Activated B cell treated with CpG ODN at 0.5 μM for 24 hours (primary cell): ENCODE measurements around the gene ATP12A. TPM values are rescaled to one million over a fixed set of nuclear protein-coding genes. Genes with fewer than 3 reads are reported as not detected.
A peak's percentile ranks its signal among the peaks of the same experiment; 100 is the strongest.

ENCODE experiments used
- ATAC-seq: fragments of 200-7000 bp; cut with Tn5 transposase; one replicate; pipeline ENCODE4 v1.10.0; 2021; ENCODE audit warnings: low read depth, mild to moderate bottlenecking, moderate library complexity
- CTCF ChIA-PET: fragments of 350-600 bp; sonication (Branson Sonifier 250); formaldehyde crosslinking; loops from one replicate; lab custom pipeline; 2021; ENCODE audit warnings: antibody characterized with exemption; lab: Charles Lee
- POLR2A ChIA-PET: fragments of 350-600 bp; sonication (Branson Sonifier 250); formaldehyde crosslinking; loops from one replicate; lab custom pipeline; 2021; ENCODE audit warnings: antibody characterized with exemption; lab: Charles Lee
- DNase-seq: peaks from one replicate; pipeline ENCODE4 v3.0.0; 2022
- H3K27ac Mint-ChIP-seq: one replicate; pipeline ENCODE4 v1.8.0; 2020; ENCODE audit warnings: mixed read lengths
- H3K27me3 Mint-ChIP-seq: one replicate; pipeline ENCODE4 v1.8.0; 2021; ENCODE audit warnings: mixed read lengths
- H3K36me3 Mint-ChIP-seq: one replicate; pipeline ENCODE4 v1.8.0; 2021; ENCODE audit warnings: low read depth, mixed read lengths
- H3K4me1 Mint-ChIP-seq: one replicate; pipeline ENCODE4 v1.8.0; 2021; ENCODE audit warnings: mixed read lengths
- H3K4me3 Mint-ChIP-seq: one replicate; pipeline ENCODE4 v1.8.0; 2020; ENCODE audit warnings: mild to moderate bottlenecking, mixed read lengths
- H3K9me3 Mint-ChIP-seq: one replicate; pipeline ENCODE4 v1.8.0; 2020; ENCODE audit warnings: mixed read lengths
- intact Hi-C: fragments of 100-400 bp; cut with micrococcal nuclease; formaldehyde crosslinking; loops from one replicate; pipeline ENCODE4 v1.15.1; 2024
- total RNA-seq: library from RNA; stranded (reverse); gene quantifications from 2 replicates; pipeline ENCODE4 v1.2.3, GENCODE V29; 2022
- TF ChIP-seq, protein P1 (sequence below): fragments of 200-600 bp; IDR thresholded peaks from one replicate; pipeline ENCODE4 v1.8.0; 2022; ENCODE audit warnings: antibody characterized with exemption, mild to moderate bottlenecking

Gene ATP12A
- total RNA-seq, 1 donor from 2014 or later = not detected

DNA sequence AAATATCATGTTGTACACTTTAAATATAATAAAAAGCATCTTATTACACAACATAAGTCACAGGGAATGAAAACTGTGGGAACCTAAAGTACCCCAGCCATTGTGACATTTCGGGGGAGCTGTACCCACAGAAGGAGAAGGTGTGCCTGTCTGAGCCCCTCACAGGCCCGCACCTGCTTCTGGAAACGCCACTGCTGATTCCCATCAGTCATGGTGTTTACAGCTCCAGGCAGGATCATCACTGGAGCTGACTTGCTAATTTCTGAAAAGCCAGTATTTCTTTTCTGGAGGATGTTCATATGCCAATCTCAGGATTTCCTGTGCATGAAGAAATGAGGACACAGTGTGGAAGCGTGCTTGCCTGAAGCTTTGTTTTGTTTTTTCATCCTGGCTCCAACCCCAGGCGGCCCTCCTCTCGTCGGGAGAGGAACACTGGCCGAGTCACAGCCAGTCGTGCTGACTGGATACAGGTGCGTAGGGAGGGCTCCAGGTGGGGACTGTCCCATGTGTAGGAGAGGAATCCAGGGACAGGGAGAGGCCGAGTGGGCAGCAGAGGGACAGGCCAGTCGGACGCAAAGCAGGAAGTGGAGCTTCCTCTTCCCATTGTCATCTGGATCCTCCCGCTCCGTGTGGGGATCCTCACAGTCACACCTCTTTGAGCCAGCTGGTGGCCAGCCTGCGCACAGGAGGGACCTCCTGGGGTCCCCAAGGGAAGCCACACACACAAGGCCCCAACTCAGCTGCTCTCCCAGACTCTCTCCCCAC, 4.2 kb upstream of the ATP12A start:
- POLR2A ChIA-PET = no interaction called here
- no peak for ATAC-seq
- TF ChIP-seq, protein P1, sequence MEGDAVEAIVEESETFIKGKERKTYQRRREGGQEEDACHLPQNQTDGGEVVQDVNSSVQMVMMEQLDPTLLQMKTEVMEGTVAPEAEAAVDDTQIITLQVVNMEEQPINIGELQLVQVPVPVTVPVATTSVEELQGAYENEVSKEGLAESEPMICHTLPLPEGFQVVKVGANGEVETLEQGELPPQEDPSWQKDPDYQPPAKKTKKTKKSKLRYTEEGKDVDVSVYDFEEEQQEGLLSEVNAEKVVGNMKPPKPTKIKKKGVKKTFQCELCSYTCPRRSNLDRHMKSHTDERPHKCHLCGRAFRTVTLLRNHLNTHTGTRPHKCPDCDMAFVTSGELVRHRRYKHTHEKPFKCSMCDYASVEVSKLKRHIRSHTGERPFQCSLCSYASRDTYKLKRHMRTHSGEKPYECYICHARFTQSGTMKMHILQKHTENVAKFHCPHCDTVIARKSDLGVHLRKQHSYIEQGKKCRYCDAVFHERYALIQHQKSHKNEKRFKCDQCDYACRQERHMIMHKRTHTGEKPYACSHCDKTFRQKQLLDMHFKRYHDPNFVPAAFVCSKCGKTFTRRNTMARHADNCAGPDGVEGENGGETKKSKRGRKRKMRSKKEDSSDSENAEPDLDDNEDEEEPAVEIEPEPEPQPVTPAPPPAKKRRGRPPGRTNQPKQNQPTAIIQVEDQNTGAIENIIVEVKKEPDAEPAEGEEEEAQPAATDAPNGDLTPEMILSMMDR = no peak
- intact Hi-C loops = no loop called here
- Mint-ChIP-seq H3K4me1 (peaks cover 12% of the 10 kb centered on the region), H3K9me3 (no peaks in the 10 kb centered on the region), H3K4me3 (no peak overlapping the region), H3K36me3 (no peaks in the 10 kb centered on the region), H3K27ac (no peak overlapping the region), H3K27me3 (peaks cover 44% of the 10 kb centered on the region)
- CTCF ChIA-PET = no interaction called here
- DNase-seq = no peak

DNA sequence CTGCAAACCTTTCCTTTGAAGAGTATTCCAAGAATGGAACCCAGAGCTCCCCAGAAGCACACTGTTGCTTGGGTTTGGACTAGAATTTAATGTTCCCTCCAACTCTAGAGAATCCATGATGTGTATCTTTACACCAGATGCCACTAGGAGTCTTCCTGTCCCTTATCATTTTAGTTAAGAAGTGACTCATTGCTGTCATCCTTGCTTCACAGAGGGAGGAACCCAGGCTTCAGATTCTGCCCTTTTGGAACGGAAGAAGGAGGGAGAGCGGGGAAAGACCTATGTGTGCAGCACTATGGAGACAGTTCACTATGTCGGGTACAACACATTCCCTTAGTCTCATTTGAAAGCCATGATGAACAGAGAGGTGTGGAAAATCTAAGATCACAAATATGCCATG, 2.1 kb upstream of the ATP12A start:
- no peaks in the 10 kb centered on the region for H3K36me3 Mint-ChIP-seq
- ChIA-PET POLR2A (no interaction called here), CTCF (no interaction called here)
- DNase-seq = no peak
- H3K27me3 Mint-ChIP-seq = peaks cover 41% of the 10 kb centered on the region
- no peak overlapping the region for H3K27ac Mint-ChIP-seq
- H3K9me3 Mint-ChIP-seq = no peaks in the 10 kb centered on the region
- TF ChIP-seq, protein P1 = no peak
- peaks cover 6% of the 10 kb centered on the region for H3K4me1 Mint-ChIP-seq
- no peak for ATAC-seq
- H3K4me3 Mint-ChIP-seq = no peak overlapping the region
- intact Hi-C loops = no loop called here

DNA sequence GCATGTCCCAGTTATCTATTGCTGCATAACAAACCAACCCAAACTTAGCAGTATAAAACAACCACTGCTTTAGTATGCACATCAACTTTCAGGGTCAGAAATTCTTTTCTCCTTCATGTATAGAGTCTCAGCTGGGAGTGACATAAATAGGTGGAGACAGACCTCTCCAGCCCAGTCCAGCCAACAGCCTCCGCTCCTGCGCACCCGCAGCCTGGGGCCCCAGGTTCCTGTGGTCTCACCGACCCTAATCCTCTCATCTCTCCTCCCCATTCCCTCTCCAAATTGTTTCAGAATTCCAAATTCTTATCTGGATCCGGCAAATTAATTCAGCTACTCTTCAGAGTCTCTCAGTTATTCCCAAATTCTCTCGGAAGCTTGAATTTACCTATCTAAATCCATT, 522 bp upstream of the ATP12A start:
- Mint-ChIP-seq H3K4me1 (peaks cover 18% of the 10 kb centered on the region), H3K4me3 (peak overlapping the region; percentile 24), H3K36me3 (no peaks in the 10 kb centered on the region), H3K9me3 (no peaks in the 10 kb centered on the region), H3K27ac (no peak overlapping the region), H3K27me3 (peaks cover 38% of the 10 kb centered on the region)
- TF ChIP-seq, protein P1 = no peak
- ATAC-seq (no peak), DNase-seq (no peak)
- intact Hi-C loops = loop anchor here (5.0 kb wide), 1 partner anchor 358 kb away; no protein-coding TSS in a partner anchor
- POLR2A ChIA-PET = no interaction called here
- CTCF ChIA-PET = no interaction called here

DNA sequence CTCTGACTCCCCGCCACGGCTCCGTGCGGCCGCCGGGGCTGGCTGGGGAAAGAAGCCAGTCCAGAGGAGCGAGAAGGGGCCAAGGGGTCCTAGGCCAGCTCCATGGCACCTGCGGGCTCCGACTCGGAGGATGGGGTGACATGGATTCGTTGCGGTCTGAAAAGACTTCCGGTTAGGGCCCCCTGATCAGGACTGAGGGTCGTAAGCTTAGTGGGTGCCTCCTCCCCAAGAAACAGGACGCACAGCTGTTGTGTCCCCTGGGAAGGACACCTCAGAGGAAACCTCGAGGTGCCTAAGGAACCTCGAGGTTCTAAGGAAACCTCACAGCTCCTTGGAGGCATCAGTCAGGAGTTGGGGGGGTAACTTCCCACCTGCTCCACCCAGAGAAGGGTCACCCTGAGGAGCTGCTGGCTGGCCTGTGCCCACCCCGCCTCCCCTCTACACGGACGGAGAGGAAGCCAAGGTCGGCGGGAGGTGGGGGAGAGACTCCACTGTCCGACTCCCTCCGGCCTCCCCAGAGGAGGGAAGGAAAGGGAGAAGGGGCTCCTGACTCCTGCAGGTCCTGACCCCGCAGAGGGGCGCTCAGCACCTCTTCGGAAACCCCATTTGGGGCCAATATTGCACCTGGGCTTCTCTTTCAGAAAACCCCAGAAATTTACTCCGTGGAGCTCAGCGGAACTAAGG, 855 bp downstream of the ATP12A start:
- H3K36me3 Mint-ChIP-seq = no peaks in the 10 kb centered on the region
- peaks cover 34% of the 10 kb centered on the region for H3K27me3 Mint-ChIP-seq
- ATAC-seq (no peak), DNase-seq (no peak)
- TF ChIP-seq, protein P1 = no peak
- H3K9me3 Mint-ChIP-seq = no peaks in the 10 kb centered on the region
- no peak overlapping the region for H3K4me3 Mint-ChIP-seq
- no peak overlapping the region for H3K27ac Mint-ChIP-seq
- intact Hi-C loops = loop anchor here (5.0 kb wide), 1 partner anchor 356 kb away; no protein-coding TSS in a partner anchor
- H3K4me1 Mint-ChIP-seq = peaks cover 19% of the 10 kb centered on the region
- CTCF ChIA-PET = no interaction called here
- POLR2A ChIA-PET = no interaction called here

DNA sequence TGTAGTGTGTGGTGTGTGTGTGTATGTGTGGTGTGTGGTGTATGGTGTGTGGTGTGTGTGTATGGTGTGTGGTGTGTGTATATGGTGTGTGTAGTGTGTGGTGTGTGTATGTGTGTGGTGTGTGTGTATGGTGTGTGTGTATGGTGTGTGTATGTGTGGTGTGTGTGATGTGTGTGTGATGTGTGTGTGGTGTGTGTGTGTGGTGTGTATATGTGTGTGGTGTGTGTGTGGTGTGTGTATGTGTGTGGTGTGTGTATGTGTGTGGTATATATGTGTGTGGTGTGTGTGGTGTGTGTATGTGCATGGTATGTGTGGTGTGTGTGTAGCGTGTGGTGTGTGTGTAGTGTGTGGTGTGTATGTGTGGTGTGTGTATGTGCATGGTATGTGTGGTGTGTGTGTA, 1.7 kb downstream of the ATP12A start:
- TF ChIP-seq, protein P1 = no peak
- intact Hi-C loops = loop anchor here (5.0 kb wide), 1 partner anchor 355 kb away; no protein-coding TSS in a partner anchor
- DNase-seq (no peak), ATAC-seq (no peak)
- Mint-ChIP-seq H3K9me3 (no peaks in the 10 kb centered on the region), H3K27ac (no peak overlapping the region), H3K4me3 (no peak overlapping the region), H3K27me3 (peaks cover 34% of the 10 kb centered on the region), H3K36me3 (no peaks in the 10 kb centered on the region), H3K4me1 (peaks cover 19% of the 10 kb centered on the region)
- CTCF ChIA-PET = no interaction called here
- POLR2A ChIA-PET = no interaction called here
